Uterus (tissue), 2 donors: ENCODE results near the gene SCN8A.

Experiments used
- POLR2A ChIP-seq, 2 donors: fragments of 450-650 bp; IDR thresholded peaks; one replicate each; pipeline ENCODE4 v1.6.1; 2016; ENCODE audit warnings: antibody characterized with exemption in 2 of 2, mild to moderate bottlenecking in 1 of 2, moderate library complexity in 1 of 2
- TF ChIP-seq, protein P1 (sequence below), 4 experiments: fragments of 200-600 bp in 2 of 4; fragments of 450-650 bp in 2 of 4; sonication (generic) in 2 of 4; IDR thresholded peaks; one replicate each; pipeline ENCODE4 v1.5.1; 2016 to 2019; ENCODE audit warnings: antibody characterized with exemption in 4 of 4, mild to moderate bottlenecking in 2 of 4, moderate library complexity in 1 of 4

DNA sequence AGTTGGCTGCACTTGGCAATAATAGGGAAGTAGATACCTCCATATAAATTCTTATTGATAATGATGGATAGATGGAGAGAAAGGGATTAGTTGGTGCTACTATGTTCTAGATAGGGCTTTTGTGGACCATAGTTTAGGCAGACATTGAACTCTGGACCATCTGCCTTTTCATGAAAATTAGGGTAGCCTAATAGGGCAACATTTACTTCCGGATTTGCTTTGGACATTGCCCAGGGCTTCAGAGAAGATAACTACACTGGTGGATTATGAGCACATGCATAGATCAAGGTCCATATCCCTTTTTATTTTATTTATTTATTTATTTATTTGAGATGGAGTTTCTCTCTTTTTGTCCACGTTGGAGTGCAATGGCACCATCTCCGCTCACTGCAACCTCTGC is 186.9 kb downstream of the SCN8A start:
- TF ChIP-seq, protein P1, sequence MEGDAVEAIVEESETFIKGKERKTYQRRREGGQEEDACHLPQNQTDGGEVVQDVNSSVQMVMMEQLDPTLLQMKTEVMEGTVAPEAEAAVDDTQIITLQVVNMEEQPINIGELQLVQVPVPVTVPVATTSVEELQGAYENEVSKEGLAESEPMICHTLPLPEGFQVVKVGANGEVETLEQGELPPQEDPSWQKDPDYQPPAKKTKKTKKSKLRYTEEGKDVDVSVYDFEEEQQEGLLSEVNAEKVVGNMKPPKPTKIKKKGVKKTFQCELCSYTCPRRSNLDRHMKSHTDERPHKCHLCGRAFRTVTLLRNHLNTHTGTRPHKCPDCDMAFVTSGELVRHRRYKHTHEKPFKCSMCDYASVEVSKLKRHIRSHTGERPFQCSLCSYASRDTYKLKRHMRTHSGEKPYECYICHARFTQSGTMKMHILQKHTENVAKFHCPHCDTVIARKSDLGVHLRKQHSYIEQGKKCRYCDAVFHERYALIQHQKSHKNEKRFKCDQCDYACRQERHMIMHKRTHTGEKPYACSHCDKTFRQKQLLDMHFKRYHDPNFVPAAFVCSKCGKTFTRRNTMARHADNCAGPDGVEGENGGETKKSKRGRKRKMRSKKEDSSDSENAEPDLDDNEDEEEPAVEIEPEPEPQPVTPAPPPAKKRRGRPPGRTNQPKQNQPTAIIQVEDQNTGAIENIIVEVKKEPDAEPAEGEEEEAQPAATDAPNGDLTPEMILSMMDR (IDR thresholded peaks at IDR 0.05) = no peak
- no peak for TF ChIP-seq POLR2A (IDR thresholded peaks at IDR 0.05)
